AG09309 (cell line): ENCODE results near the gene BBX.

ENCODE experiments used
- DNase-seq: peaks from one replicate; pipeline ENCODE4 v3.0.0-alpha.2; 2010; ENCODE audit warnings: low read depth
- H3K4me3 ChIP-seq: 2 replicates; pipeline ENCODE4 v1.5.1; 2011; ENCODE audit warnings: mild to moderate bottlenecking, low read depth, low read length, moderate library complexity; ENCODE audit not compliant: control insufficient read depth
- CTCF ChIP-seq: IDR thresholded peaks from 2 replicates; pipeline ENCODE4 v1.5.1; 2011; ENCODE audit warnings: mild to moderate bottlenecking, low read depth, low read length, inconsistent platforms; ENCODE audit not compliant: insufficient read depth, control insufficient read depth; ENCODE audit errors: missing control alignments

Gene BBX

GRCh38 chr3:107592073-107592472 is 69.3 kb downstream of the BBX start:
- no peak for TF ChIP-seq CTCF
- no peak overlapping the region for H3K4me3 ChIP-seq
- DNase-seq: no peak

- TF ChIP-seq CTCF: no peak
- DNase-seq: no peak
- H3K4me3 ChIP-seq: no peak overlapping the region
These were observed 72.1 kb downstream of the BBX start for GRCh38 chr3:107594870-107595269.

GRCh38 chr3:107596639-107597038 is 73.9 kb downstream of the BBX start:
- TF ChIP-seq CTCF: no peak
- no peak overlapping the region for H3K4me3 ChIP-seq
- DNase-seq: no peak

GRCh38 chr3:107598926-107599771 is 76.4 kb downstream of the BBX start:
- no peak for TF ChIP-seq CTCF
- no peak for DNase-seq
- H3K4me3 ChIP-seq: peak overlapping the region; percentile 43

GRCh38 chr3:107599772-107600145 is 77.0 kb downstream of the BBX start:
- TF ChIP-seq CTCF: no peak
- no peak for DNase-seq
- H3K4me3 ChIP-seq: peak overlapping the region; percentile 43

- no peak for TF ChIP-seq CTCF
- no peak for DNase-seq
- H3K4me3 ChIP-seq: no peak overlapping the region
These were observed 78.0 kb downstream of the BBX start for GRCh38 chr3:107600780-107601179.
